ENCODE data around the gene GDPD5. TPM values are rescaled to one million over a fixed set of nuclear protein-coding genes. Genes with fewer than 3 reads are reported as not detected.

Gene GDPD5
- total and polyA plus RNA-seq, 9 of the 15 experiments (the other 6 are each of a cell fraction or from before 2014, with no cell fraction given) = 0.32 to 27.3 (median 8.0) TPM

GRCh38 chr11:75537740-75538139 lies 12.0 kb upstream of the GDPD5 start:
- Histone ChIP-seq H3K4me3 (no peak overlapping the region), H3K27me3 (ENCODE audit: control insufficient read depth in 2 of 2, insufficient read depth in 2 of 2, low read length in 2 of 2) (no peaks in the 10 kb centered on the region), H3K9ac (ENCODE audit: insufficient read depth in 1 of 2, low read depth in 2 of 2, low read length in 2 of 2) (peak overlapping the region in 1 of 2 experiments; percentile 46; a peak in 3 of 4 replicates), H3K9me3 (replicated peaks; ENCODE audit: control insufficient read depth, insufficient read depth, low read depth, low read length) (0 out of 2 replicates have a peak, but pooled peaks cover 3% of the 10 kb centered on the region), H3K9me1 (ENCODE audit: control insufficient read depth, insufficient read depth, low read length) (no peaks in the 10 kb centered on the region), H2AFZ (ENCODE audit: low read depth, low read length) (peak overlapping the region; percentile 86), H3K36me3 (ENCODE audit: control insufficient read depth, insufficient read depth, low read length) (no peaks in the 10 kb centered on the region), H3K4me1 (replicated peaks in 1 of 2; ENCODE audit: control insufficient read depth in 2 of 2, insufficient read depth in 2 of 2, low read length in 2 of 2) (peaks cover 52 to 62% of the 10 kb centered on the region in 2 experiments), H3K79me2 (ENCODE audit: control insufficient read depth, insufficient read depth, low read length) (no peaks in the 10 kb centered on the region), H3K4me2 (ENCODE audit: insufficient read depth, low read length) (no peak overlapping the region; the same call in 1 of the 2 replicates), H4K20me1 (replicated peaks; ENCODE audit: control insufficient read depth, insufficient read depth, low read length) (no peaks in the 10 kb centered on the region), H3K27ac (ENCODE audit: extremely low read depth, low read depth, low read length) (peak overlapping the region; percentile 62; the same call in 2 of the 3 replicates)
- 22% methylated on average over 5 of the region's 5 CpGs for WGBS (ENCODE audit: insufficient coverage, low coverage, missing lambda C conversion rate)
- CTCF ChIA-PET (ENCODE audit: low intra/inter-chr PET ratio) = no interaction called here
- POLR2A ChIA-PET = no interaction called here
- intact Hi-C loops (cut with micrococcal nuclease) = no loop called here
- no peak for FAIRE-seq
- no peak for ATAC-seq
- BruUV-seq (replicated peaks) = no TSS peak
- no peak for DNase-seq (ENCODE audit: extremely low read depth in 1 of 4, low spot score in 3 of 4)
- in situ Hi-C loops (cut with MboI) = no loop called here
- no peak for TF ChIP-seq MTA3 (IDR thresholded peaks at IDR 0.05; ENCODE audit: borderline replicate concordance)
- TF ChIP-seq ZEB2 (IDR thresholded peaks at IDR 0.05) = 0 out of 2 replicates have a peak, but pooled peaks have one; percentile 10
- no peak for TF ChIP-seq KHSRP (IDR thresholded peaks at IDR 0.05)
- no peak for TF ChIP-seq PBX2 (CRISPR knock-in tag; IDR thresholded peaks at IDR 0.05; ENCODE audit: low read depth)
- TF ChIP-seq PBX2 (tag; conservative IDR thresholded peaks at IDR 0.05; ENCODE audit: low read depth) = peak; percentile 80
- no peak for TF ChIP-seq MBD2 (IDR thresholded peaks at IDR 0.05; ENCODE audit: borderline replicate concordance, low read depth)
- TF ChIP-seq JUND (IDR thresholded peaks at IDR 0.05; ENCODE audit: borderline replicate concordance, low read depth, low read length) = no peak
- no peak for TF ChIP-seq JUND (tag; IDR thresholded peaks at IDR 0.05; ENCODE audit: borderline replicate concordance, low read depth, low read length)
- TF ChIP-seq RCOR1 (IDR thresholded peaks at IDR 0.05; ENCODE audit: borderline replicate concordance in 1 of 2, low read depth in 2 of 2, low read length in 2 of 2) = peak in 1 of 2 experiments; percentile 38; a peak in 1 of 4 replicates
- TF ChIP-seq IRF1 (CRISPR knock-in tag; IDR thresholded peaks at IDR 0.05; ENCODE audit: borderline replicate concordance) = no peak
- no peak for TF ChIP-seq KAT7 (CRISPR knock-in tag; IDR thresholded peaks at IDR 0.05; ENCODE audit: borderline replicate concordance)
- peak; percentile 16; the same call in 1 of the 2 replicates for TF ChIP-seq CBFA2T3 (IDR thresholded peaks at IDR 0.05)
- no peak for TF ChIP-seq ZBTB9 (CRISPR knock-in tag; IDR thresholded peaks at IDR 0.05)
- 0 out of 4 replicates have a peak, but pooled peaks of 1 of the 2 experiments have one; percentile 20 for TF ChIP-seq HDAC1 (IDR thresholded peaks at IDR 0.05)
- no peak for TF ChIP-seq ZNF639 (CRISPR knock-in tag; conservative IDR thresholded peaks at IDR 0.05 in 1 of 2, IDR thresholded peaks at IDR 0.05 in 1 of 2)
- no peak for TF ChIP-seq IFI16 (CRISPR knock-in tag; IDR thresholded peaks at IDR 0.05)
